Inflammatory macrophage (primary cell): Measurements from ENCODE around the gene LONRF2.
"Not testable (repeated sequence)": the region's sequence is repeated elsewhere in the genome, so short reads cannot be mapped to it uniquely, and the experiment has no call there.

Experiments
- DNase-seq, 2 donors: peaks; one replicate each; pipeline ENCODE4 v3.0.0-alpha.2; 2020 to 2022
- total RNA-seq, 18 experiments: gene quantifications; one replicate each; lab custom pipeline; 2026; ENCODE audit warnings: mixed read lengths in 6 of 18, inconsistent platforms in 2 of 18; lab: John Stamatoyannopoulos, UW

LONRF2 gene
- total RNA-seq: 0 to 0.80 (median 0.20) reads per million in 18 experiments

GRCh38 chr2:100321866-100322820, at the start of gene LONRF2:
Gene LONRF2 (minus strand): TSS chr2:100322501. CDS start chr2:100322093, 408 bp downstream.
- DNase-seq: peak in 1 of 2 donors; percentile 28

- DNase-seq: no peak
Observed at GRCh38 chr2:100367163-100367562, 44.9 kb upstream of the LONRF2 start.

- no peak for DNase-seq
Observed at GRCh38 chr2:100365434-100365833, 43.1 kb upstream of the LONRF2 start.

- DNase-seq: not testable (repeated sequence)
Observed at GRCh38 chr2:100362269-100362668, 40.0 kb upstream of the LONRF2 start.

GRCh38 chr2:100359576-100359975, 37.3 kb upstream of the LONRF2 start:
- no peak for DNase-seq

- DNase-seq: no peak
Observed at GRCh38 chr2:100358554-100358953, 36.3 kb upstream of the LONRF2 start.

GRCh38 chr2:100352521-100352920, 30.2 kb upstream of the LONRF2 start:
- no peak for DNase-seq

GRCh38 chr2:100350661-100351185, 28.4 kb upstream of the LONRF2 start:
- no peak for DNase-seq

- not testable (repeated sequence) for DNase-seq
Observed at GRCh38 chr2:100345144-100345543, 22.8 kb upstream of the LONRF2 start.

GRCh38 chr2:100344433-100344832, 22.1 kb upstream of the LONRF2 start:
- no peak for DNase-seq

GRCh38 chr2:100342466-100342865, 20.2 kb upstream of the LONRF2 start:
- not testable (repeated sequence) for DNase-seq

- DNase-seq: no peak
Observed at GRCh38 chr2:100339823-100340222, 17.5 kb upstream of the LONRF2 start.

- peak; percentile 1 to 3 for DNase-seq
Observed at GRCh38 chr2:100334929-100335328, 12.6 kb upstream of the LONRF2 start.

GRCh38 chr2:100327742-100328141, 5.4 kb upstream of the LONRF2 start:
- no peak for DNase-seq

GRCh38 chr2:100321179-100321865, 979 bp downstream of the LONRF2 start:
- DNase-seq: no peak

- no peak for DNase-seq
Observed at GRCh38 chr2:100320547-100321178, 1.6 kb downstream of the LONRF2 start.

GRCh38 chr2:100317634-100318033, 4.7 kb downstream of the LONRF2 start:
- DNase-seq: no peak

GRCh38 chr2:100309973-100310719, 12.2 kb downstream of the LONRF2 start:
- no peak for DNase-seq

- no peak for DNase-seq
Observed at GRCh38 chr2:100309311-100309710, 13.0 kb downstream of the LONRF2 start.

GRCh38 chr2:100303744-100304143, 18.6 kb downstream of the LONRF2 start:
- no peak for DNase-seq

GRCh38 chr2:100302585-100302892, 19.8 kb downstream of the LONRF2 start:
- DNase-seq: no peak

GRCh38 chr2:100301881-100302584, 20.3 kb downstream of the LONRF2 start:
- no peak for DNase-seq
